Aorta (tissue), 5 donors: ENCODE measurements around the gene PPM1L. TPM values are rescaled to one million over a fixed set of nuclear protein-coding genes. Genes with fewer than 3 reads are reported as not detected.

Experiments used
- ATAC-seq: fragments of 200-7000 bp; cut with Tn5 transposase; one replicate; pipeline ENCODE4 v1.9.1; 2022; ENCODE audit warnings: moderate library complexity; ENCODE audit not compliant: low FRiP score
- DNase-seq, 2 donors: peaks; one replicate each; pipeline ENCODE4 v3.0.0-alpha.2; 2020
- H3K27ac ChIP-seq, 2 donors: one replicate each; pipeline ENCODE4 v1.5.1; 2013; ENCODE audit warnings: low read length in 2 of 2, mild to moderate bottlenecking in 2 of 2, moderate library complexity in 2 of 2, control low read depth in 1 of 2, inconsistent platforms in 1 of 2, low read depth in 1 of 2
- H3K27me3 ChIP-seq, 2 donors: one replicate each; pipeline ENCODE4 v1.6.1; 2013; ENCODE audit warnings: control low read depth in 1 of 2, low read length in 1 of 2, mild to moderate bottlenecking in 1 of 2, moderate library complexity in 1 of 2; ENCODE audit not compliant: insufficient read depth in 2 of 2, control insufficient read depth in 1 of 2
- H3K36me3 ChIP-seq, 2 donors: one replicate each; pipeline ENCODE4 v1.6.1; 2013; ENCODE audit warnings: control low read depth in 1 of 2, low read length in 1 of 2, mild to moderate bottlenecking in 1 of 2; ENCODE audit not compliant: insufficient read depth in 2 of 2, control insufficient read depth in 1 of 2
- H3K4me1 ChIP-seq, 2 donors: one replicate each; pipeline ENCODE4 v1.6.1; 2013; ENCODE audit warnings: low read length in 2 of 2, control low read depth in 1 of 2, mild to moderate bottlenecking in 1 of 2, moderate library complexity in 1 of 2; ENCODE audit not compliant: insufficient read depth in 2 of 2, control insufficient read depth in 1 of 2
- H3K4me3 ChIP-seq, 2 donors: one replicate each; pipeline ENCODE4 v1.5.1; 2013; ENCODE audit warnings: low read length in 2 of 2, control low read depth in 1 of 2, mild to moderate bottlenecking in 1 of 2
- H3K9me3 ChIP-seq: one replicate; pipeline ENCODE4 v1.6.1; 2013; ENCODE audit warnings: mild to moderate bottlenecking, low read length; ENCODE audit not compliant: control insufficient read depth
- WGBS, 2 donors: extraction: QIAGEN DNeasy Blood & Tissue Kit; methylation state at CpG; one replicate each; pipeline ENCODE4 v1.1.7; 2013; 5-methylcytosine and 5-hydroxymethylcytosine counted together
- intact Hi-C, 2 donors: fragments of 100-400 bp; cut with DNase I; formaldehyde crosslinking; loops; one replicate each; pipeline versions ENCODE4 v1.14.2 to v1.15.0; 2022
- polyA plus RNA-seq, 2 donors: library from polyadenylated mRNA; stranded (reverse); fragments of 200-250 nt; gene quantifications; one replicate each; pipeline ENCODE4 v1.2.3, GENCODE V29; 2013
- total RNA-seq, 2 donors: library from RNA; stranded (reverse); fragmentation: NEBNext Ultra II Directional; extraction: Animal tissue kit (Norgen Biotek cat#: 25700); gene quantifications; one replicate each; pipeline ENCODE4 v1.2.1, GENCODE V29; 2021
- donor health status: healthy with polysubstance abuse.
- donor health status: Bipolar disorder and iron deficiency.
- donor health status: DM: no; HTN: no; CAD: no.
- donor health status: DM: no; HTN: no; CAD: no.
- donor health status: DM: yes; HTN: yes; CAD: no.

Gene PPM1L
- total and polyA plus RNA-seq, 4 donors: 1.5 to 17.0 (median 11.1) TPM

GRCh38 chr3:161035711-161036110 lies 279.7 kb downstream of the PPM1L start:
- no peak overlapping the region for H3K27ac ChIP-seq
- H3K27me3 ChIP-seq: no peaks in the 10 kb centered on the region
- ATAC-seq: no peak
- WGBS, 2 donors: 37 to 38% methylated on average over 2 of the region's 2 CpGs
- intact Hi-C loops: no loop called here
- no peak for DNase-seq
- no peaks in the 10 kb centered on the region for H3K9me3 ChIP-seq
- no peaks in the 10 kb centered on the region for H3K4me1 ChIP-seq
- no peaks in the 10 kb centered on the region for H3K36me3 ChIP-seq
- no peak overlapping the region for H3K4me3 ChIP-seq

DNA sequence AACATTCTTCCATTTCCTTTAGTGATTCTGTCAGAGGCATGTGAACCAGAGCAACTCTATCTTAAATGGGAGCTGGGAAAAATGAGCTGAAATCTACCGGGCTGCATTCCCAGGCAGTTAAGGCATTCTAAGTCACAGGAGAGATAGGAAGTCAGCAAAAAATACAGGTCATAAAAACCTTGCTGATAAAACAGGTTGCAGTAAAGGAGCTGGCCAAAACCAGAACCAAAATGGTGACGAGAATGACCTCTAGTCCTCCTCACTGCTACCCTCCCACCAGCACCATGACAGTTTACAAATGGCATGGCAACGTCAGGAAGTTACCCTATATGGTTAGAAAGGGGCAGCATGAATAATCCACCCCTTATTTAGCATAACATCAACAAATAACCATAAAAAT lies 282.7 kb downstream of the PPM1L start:
- Histone ChIP-seq H3K4me1 (no peaks in the 10 kb centered on the region), H3K4me3 (no peak overlapping the region), H3K27ac (no peak overlapping the region), H3K36me3 (no peaks in the 10 kb centered on the region), H3K27me3 (no peaks in the 10 kb centered on the region), H3K9me3 (no peaks in the 10 kb centered on the region)
- WGBS, 2 donors: 22 to 29% methylated on average over 3 of the region's 3 CpGs
- ATAC-seq (no peak), DNase-seq (no peak)
- intact Hi-C loops: no loop called here

- ATAC-seq (no peak), DNase-seq (no peak)
- Histone ChIP-seq H3K27ac (no peak overlapping the region), H3K27me3 (no peaks in the 10 kb centered on the region), H3K9me3 (no peaks in the 10 kb centered on the region), H3K4me1 (no peaks in the 10 kb centered on the region), H3K4me3 (no peak overlapping the region), H3K36me3 (no peaks in the 10 kb centered on the region)
- intact Hi-C loops: no loop called here
- 86 to 87% methylated on average over 2 of the region's 2 CpGs for WGBS, 2 donors
Observed at GRCh38 chr3:161042023-161042501, 286.0 kb downstream of the PPM1L start.

DNA sequence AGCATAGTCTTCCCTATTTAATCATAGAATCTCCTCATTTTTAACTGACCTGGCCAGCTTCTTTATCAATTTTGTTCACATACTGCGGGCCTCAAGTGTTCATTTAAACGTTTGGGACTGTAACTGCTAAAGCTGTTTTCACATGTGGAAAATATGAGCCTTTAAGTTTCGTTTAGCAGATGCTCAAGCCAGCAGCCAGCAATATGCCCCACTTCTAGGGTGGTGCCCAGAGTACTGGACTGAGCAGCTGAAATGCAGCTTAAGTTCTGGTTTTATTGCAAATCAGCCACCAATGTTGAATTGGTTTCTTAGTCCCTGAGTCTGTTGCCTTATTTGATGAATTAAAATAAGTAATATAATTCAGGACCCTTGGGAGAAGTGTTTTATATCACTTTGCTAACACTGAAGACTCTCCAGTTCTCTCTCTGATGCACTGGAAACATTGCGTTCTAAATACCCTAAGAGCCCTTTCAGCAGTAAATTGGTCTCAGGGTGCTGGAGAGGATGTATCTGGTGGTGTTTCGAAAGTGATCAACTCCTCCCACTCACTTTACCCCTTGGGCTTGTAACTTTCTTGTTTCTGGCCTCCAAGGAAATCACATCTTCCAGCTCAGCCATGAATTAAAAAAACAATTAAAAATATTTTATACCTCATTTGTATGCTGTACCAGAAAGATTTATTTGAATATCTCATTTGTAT lies 287.5 kb downstream of the PPM1L start:
- Histone ChIP-seq H3K9me3 (no peaks in the 10 kb centered on the region), H3K27me3 (no peaks in the 10 kb centered on the region), H3K4me3 (no peak overlapping the region), H3K27ac (no peak overlapping the region), H3K4me1 (no peaks in the 10 kb centered on the region), H3K36me3 (no peaks in the 10 kb centered on the region)
- 66 to 69% methylated on average over 5 of the region's 5 CpGs for WGBS, 2 donors
- intact Hi-C loops: no loop called here
- ATAC-seq (no peak), DNase-seq (no peak)

DNA sequence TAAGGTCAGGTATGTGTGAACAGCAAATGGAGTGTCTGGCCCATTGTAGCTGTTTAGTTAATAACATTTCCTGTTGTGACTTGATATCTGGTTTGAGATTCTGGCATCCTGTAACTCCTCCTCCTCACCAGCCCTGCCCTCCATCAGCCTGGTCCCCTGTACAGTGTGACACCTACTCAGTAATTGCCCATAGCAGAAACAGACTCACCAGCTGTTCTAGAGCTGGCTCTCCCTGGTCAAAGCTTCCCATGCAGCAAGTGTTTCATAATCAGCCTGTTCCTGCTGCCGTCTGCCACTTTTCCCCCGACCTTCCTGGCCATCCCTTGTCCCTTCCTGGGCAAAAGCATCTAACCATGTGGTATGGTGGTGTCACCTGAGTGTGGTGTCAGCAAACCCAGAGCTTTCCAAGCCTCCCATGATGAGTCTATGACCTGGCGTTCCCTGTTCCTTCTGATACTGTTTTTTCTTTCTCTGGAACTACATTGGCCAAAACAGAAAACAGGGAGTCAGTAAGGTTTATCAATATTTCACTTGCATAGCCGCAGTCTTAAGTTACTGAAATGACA lies 293.7 kb downstream of the PPM1L start:
- intact Hi-C loops: no loop called here
- ATAC-seq (no peak), DNase-seq (no peak)
- Histone ChIP-seq H3K9me3 (no peaks in the 10 kb centered on the region), H3K27me3 (no peaks in the 10 kb centered on the region), H3K36me3 (no peaks in the 10 kb centered on the region), H3K27ac (no peak overlapping the region), H3K4me1 (no peaks in the 10 kb centered on the region), H3K4me3 (no peak overlapping the region)
- WGBS, 2 donors: 88% methylated on average over 4 of the region's 4 CpGs

- H3K27me3 ChIP-seq: no peaks in the 10 kb centered on the region
- ATAC-seq: no peak
- intact Hi-C loops: no loop called here
- H3K4me3 ChIP-seq: no peak overlapping the region
- H3K36me3 ChIP-seq: no peaks in the 10 kb centered on the region
- H3K4me1 ChIP-seq: no peaks in the 10 kb centered on the region
- H3K27ac ChIP-seq: no peak overlapping the region
- no peaks in the 10 kb centered on the region for H3K9me3 ChIP-seq
- 96 to 97% methylated on average over 3 of the region's 3 CpGs for WGBS, 2 donors
- DNase-seq: no peak
Observed at GRCh38 chr3:161050935-161051334, 294.9 kb downstream of the PPM1L start.

- H3K27ac ChIP-seq: no peak overlapping the region
- no peaks in the 10 kb centered on the region for H3K9me3 ChIP-seq
- ATAC-seq: no peak
- intact Hi-C loops: no loop called here
- H3K4me3 ChIP-seq: no peak overlapping the region
- no peaks in the 10 kb centered on the region for H3K36me3 ChIP-seq
- no peaks in the 10 kb centered on the region for H3K27me3 ChIP-seq
- no peak for DNase-seq
- H3K4me1 ChIP-seq: no peaks in the 10 kb centered on the region
- 91 to 93% methylated on average over 6 of the region's 6 CpGs for WGBS, 2 donors
Observed at GRCh38 chr3:161051856-161052255, 295.8 kb downstream of the PPM1L start.

- no peak overlapping the region for H3K27ac ChIP-seq
- H3K36me3 ChIP-seq: no peaks in the 10 kb centered on the region
- WGBS, 2 donors: 87 to 88% methylated on average over 5 of the region's 5 CpGs
- no peak overlapping the region for H3K4me3 ChIP-seq
- ATAC-seq: no peak
- no peaks in the 10 kb centered on the region for H3K4me1 ChIP-seq
- no peak for DNase-seq
- intact Hi-C loops: no loop called here
- no peaks in the 10 kb centered on the region for H3K27me3 ChIP-seq
- H3K9me3 ChIP-seq: no peaks in the 10 kb centered on the region
Observed at GRCh38 chr3:161054860-161055604, 299.0 kb downstream of the PPM1L start.
